Uterus (tissue), 4 donors: Measurements from ENCODE around the gene TCF4. TPM values are rescaled to one million over a fixed set of nuclear protein-coding genes. Genes with fewer than 3 reads are reported as not detected.

Experiments
- DNase-seq, 2 donors: peaks; one replicate each; pipeline ENCODE4 v3.0.0-alpha.2; 2019 to 2020
- H3K27ac ChIP-seq, 2 donors: fragments of 200-600 bp; sonication (generic); 1 replicate in 1 of 2; 2 replicates in 1 of 2; pipeline ENCODE4 v1.5.1; 2016 to 2018
- H3K27me3 ChIP-seq, 2 donors: fragments of 200-600 bp; sonication (generic); one replicate each; pipeline ENCODE4 v1.5.1; 2018 to 2019; ENCODE audit warnings: control low read depth in 1 of 2
- H3K36me3 ChIP-seq, 2 donors: fragments of 200-600 bp; sonication (generic); one replicate each; pipeline ENCODE4 v1.5.1; 2019; ENCODE audit warnings: control low read depth in 1 of 2
- H3K4me1 ChIP-seq, 2 donors: fragments of 200-600 bp; sonication (generic); one replicate each; pipeline ENCODE4 v1.5.1; 2018 to 2019; ENCODE audit warnings: control low read depth in 1 of 2
- H3K4me3 ChIP-seq, 2 donors: fragments of 200-600 bp; sonication (generic); 1 replicate in 1 of 2; 2 replicates in 1 of 2; pipeline ENCODE4 v1.5.1; 2018 to 2019; ENCODE audit warnings: mild to moderate bottlenecking in 1 of 2
- H3K9me3 ChIP-seq, 2 donors: fragments of 200-600 bp; sonication (generic); one replicate each; pipeline ENCODE4 v1.5.1; 2019; ENCODE audit warnings: control low read depth in 1 of 2
- CTCF ChIP-seq, 4 experiments: fragments of 200-600 bp in 2 of 4; fragments of 450-650 bp in 2 of 4; sonication (generic) in 2 of 4; IDR thresholded peaks; one replicate each; pipeline ENCODE4 v1.5.1; 2016 to 2019; ENCODE audit warnings: antibody characterized with exemption in 4 of 4, mild to moderate bottlenecking in 2 of 4, moderate library complexity in 1 of 4
- POLR2A ChIP-seq, 2 donors: fragments of 450-650 bp; IDR thresholded peaks; one replicate each; pipeline ENCODE4 v1.6.1; 2016; ENCODE audit warnings: antibody characterized with exemption in 2 of 2, mild to moderate bottlenecking in 1 of 2, moderate library complexity in 1 of 2
- intact Hi-C: fragments of 100-400 bp; cut with DNase I; formaldehyde crosslinking; loops from one replicate; pipeline ENCODE4 v1.15.1; 2023; ENCODE audit warnings: low total_unique reads
- total RNA-seq, 4 donors: library from RNA; depleted of rRNA in 3 of 4; stranded (reverse); fragments of >200 nt in 3 of 4; gene quantifications; one replicate each; pipeline versions ENCODE4 v1.1.0 to v1.2.4, GENCODE V29; 2014 to 2023
- donor health status: DM: yes; HTN: yes; CAD: no.

Gene TCF4
- total RNA-seq, 4 donors from 2014 or later: 123 to 514 (median 163) TPM

GRCh38 chr18:55374741-55375140, 213.3 kb downstream of the TCF4 start:
- Histone ChIP-seq H3K36me3 (no peaks in the 10 kb centered on the region), H3K4me1 (no peaks in the 10 kb centered on the region), H3K27ac (no peak overlapping the region), H3K4me3 (no peak overlapping the region), H3K27me3 (no peaks in the 10 kb centered on the region), H3K9me3 (no peaks in the 10 kb centered on the region)
- intact Hi-C loops: no loop called here
- no peak for DNase-seq
- TF ChIP-seq POLR2A (IDR thresholded peaks at IDR 0.05) (no peak), CTCF (IDR thresholded peaks at IDR 0.05) (no peak)

- intact Hi-C loops: no loop called here
- Histone ChIP-seq H3K9me3 (no peaks in the 10 kb centered on the region), H3K4me1 (no peaks in the 10 kb centered on the region), H3K27me3 (no peaks in the 10 kb centered on the region), H3K4me3 (no peak overlapping the region), H3K27ac (no peak overlapping the region), H3K36me3 (no peaks in the 10 kb centered on the region)
- TF ChIP-seq CTCF (IDR thresholded peaks at IDR 0.05): no peak
- DNase-seq: no peak
These were observed 215.8 kb downstream of the TCF4 start for GRCh38 chr18:55372209-55372608.

GRCh38 chr18:55370936-55371335, 217.1 kb downstream of the TCF4 start:
- H3K9me3 ChIP-seq: no peaks in the 10 kb centered on the region
- no peaks in the 10 kb centered on the region for H3K4me1 ChIP-seq
- TF ChIP-seq CTCF (IDR thresholded peaks at IDR 0.05) (no peak), POLR2A (IDR thresholded peaks at IDR 0.05) (no peak)
- no peak for DNase-seq
- no peaks in the 10 kb centered on the region for H3K36me3 ChIP-seq
- H3K27me3 ChIP-seq: no peaks in the 10 kb centered on the region
- no peak overlapping the region for H3K4me3 ChIP-seq
- H3K27ac ChIP-seq: no peak overlapping the region
- intact Hi-C loops: no loop called here

GRCh38 chr18:55369346-55369745, 218.6 kb downstream of the TCF4 start:
- H3K27me3 ChIP-seq: no peaks in the 10 kb centered on the region
- no peaks in the 10 kb centered on the region for H3K36me3 ChIP-seq
- no peaks in the 10 kb centered on the region for H3K4me1 ChIP-seq
- intact Hi-C loops: no loop called here
- TF ChIP-seq CTCF (IDR thresholded peaks at IDR 0.05): no peak
- no peak for TF ChIP-seq POLR2A (IDR thresholded peaks at IDR 0.05)
- DNase-seq: no peak
- H3K4me3 ChIP-seq: no peak overlapping the region
- no peak overlapping the region for H3K27ac ChIP-seq
- no peaks in the 10 kb centered on the region for H3K9me3 ChIP-seq

GRCh38 chr18:55365342-55365741, 222.7 kb downstream of the TCF4 start:
- Histone ChIP-seq H3K36me3 (no peaks in the 10 kb centered on the region), H3K4me3 (no peak overlapping the region), H3K27me3 (no peaks in the 10 kb centered on the region), H3K27ac (no peak overlapping the region), H3K4me1 (no peaks in the 10 kb centered on the region), H3K9me3 (no peaks in the 10 kb centered on the region)
- TF ChIP-seq CTCF (IDR thresholded peaks at IDR 0.05) (no peak), POLR2A (IDR thresholded peaks at IDR 0.05) (no peak)
- intact Hi-C loops: no loop called here
- no peak for DNase-seq
